HG02884 (cell line): ENCODE results near the gene NOL4L.
"Not testable (repeated sequence)": the region's sequence is repeated elsewhere in the genome, so short reads cannot be mapped to it uniquely, and the experiment has no call there.

Experiments used
- ATAC-seq: cut with Tn5 transposase; IDR thresholded peaks from one replicate; pipeline ENCODE4 v1.9.1; 2021; ENCODE audit warnings: mild to moderate bottlenecking, moderate library complexity; ENCODE audit not compliant: unreplicated experiment

Gene NOL4L

GRCh38 chr20:32512047-32512385 lies 73.1 kb downstream of the NOL4L start:
- no peak for ATAC-seq

- no peak for ATAC-seq
Observed at GRCh38 chr20:32511358-32512046, 73.6 kb downstream of the NOL4L start.

GRCh38 chr20:32510601-32511357 lies 74.4 kb downstream of the NOL4L start:
- no peak for ATAC-seq

- ATAC-seq: no peak
Observed at GRCh38 chr20:32510120-32510600, 75.0 kb downstream of the NOL4L start.

GRCh38 chr20:32509639-32510066 lies 75.5 kb downstream of the NOL4L start:
- no peak for ATAC-seq

GRCh38 chr20:32508775-32509119 lies 76.4 kb downstream of the NOL4L start:
- no peak for ATAC-seq

- no peak for ATAC-seq
Observed at GRCh38 chr20:32507998-32508774, 76.9 kb downstream of the NOL4L start.

- ATAC-seq: no peak
Observed at GRCh38 chr20:32506721-32507120, 78.4 kb downstream of the NOL4L start.

GRCh38 chr20:32505723-32506473 lies 79.2 kb downstream of the NOL4L start:
- ATAC-seq: no peak

GRCh38 chr20:32501709-32502108 lies 83.4 kb downstream of the NOL4L start:
- ATAC-seq: no peak

GRCh38 chr20:32497589-32498224 lies 87.4 kb downstream of the NOL4L start:
- ATAC-seq: no peak

GRCh38 chr20:32496811-32497533 lies 88.2 kb downstream of the NOL4L start:
- no peak for ATAC-seq

GRCh38 chr20:32495949-32496348 lies 89.2 kb downstream of the NOL4L start:
- no peak for ATAC-seq

- no peak for ATAC-seq
Observed at GRCh38 chr20:32495217-32495565, 89.9 kb downstream of the NOL4L start.

- no peak for ATAC-seq
Observed at GRCh38 chr20:32494483-32495216, 90.5 kb downstream of the NOL4L start.

GRCh38 chr20:32493356-32493755 lies 91.8 kb downstream of the NOL4L start:
- no peak for ATAC-seq

GRCh38 chr20:32491764-32492151 lies 93.4 kb downstream of the NOL4L start:
- not testable (repeated sequence) for ATAC-seq

GRCh38 chr20:32490942-32491763 lies 94.0 kb downstream of the NOL4L start:
- ATAC-seq: no peak
